GM12873 (cell line): ENCODE results near the gene SLC66A1.

Experiments used
- TF ChIP-seq, protein P1 (sequence below): IDR thresholded peaks from 2 replicates; pipeline ENCODE4 v1.5.1; 2012; ENCODE audit warnings: low read depth, mild to moderate bottlenecking, moderate library complexity, low read length, control low read depth; ENCODE audit not compliant: insufficient read depth; ENCODE audit errors: missing control alignments

The SLC66A1 gene

DNA sequence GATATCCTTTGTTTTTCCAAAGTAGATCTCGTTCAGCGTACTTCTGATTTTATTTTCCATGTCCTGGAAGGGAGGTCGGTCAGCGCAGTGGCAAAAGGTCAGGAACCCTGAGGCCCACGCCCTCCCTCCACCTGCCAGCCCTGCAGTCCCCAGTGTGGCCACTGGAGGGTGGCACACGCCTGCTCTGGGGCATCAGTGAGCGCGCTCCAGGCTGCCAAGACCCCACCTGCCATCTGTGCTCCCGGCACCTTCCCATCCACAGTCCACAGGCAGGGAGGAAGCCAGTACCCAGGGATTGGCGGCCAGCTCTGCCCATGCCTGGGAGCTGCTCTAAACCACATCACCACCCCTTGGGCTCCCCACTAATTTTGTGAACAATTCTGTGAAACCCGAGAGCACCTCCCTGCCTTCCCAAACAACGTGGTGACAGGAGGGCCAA is 32.3 kb downstream of the SLC66A1 start:
- TF ChIP-seq, protein P1, sequence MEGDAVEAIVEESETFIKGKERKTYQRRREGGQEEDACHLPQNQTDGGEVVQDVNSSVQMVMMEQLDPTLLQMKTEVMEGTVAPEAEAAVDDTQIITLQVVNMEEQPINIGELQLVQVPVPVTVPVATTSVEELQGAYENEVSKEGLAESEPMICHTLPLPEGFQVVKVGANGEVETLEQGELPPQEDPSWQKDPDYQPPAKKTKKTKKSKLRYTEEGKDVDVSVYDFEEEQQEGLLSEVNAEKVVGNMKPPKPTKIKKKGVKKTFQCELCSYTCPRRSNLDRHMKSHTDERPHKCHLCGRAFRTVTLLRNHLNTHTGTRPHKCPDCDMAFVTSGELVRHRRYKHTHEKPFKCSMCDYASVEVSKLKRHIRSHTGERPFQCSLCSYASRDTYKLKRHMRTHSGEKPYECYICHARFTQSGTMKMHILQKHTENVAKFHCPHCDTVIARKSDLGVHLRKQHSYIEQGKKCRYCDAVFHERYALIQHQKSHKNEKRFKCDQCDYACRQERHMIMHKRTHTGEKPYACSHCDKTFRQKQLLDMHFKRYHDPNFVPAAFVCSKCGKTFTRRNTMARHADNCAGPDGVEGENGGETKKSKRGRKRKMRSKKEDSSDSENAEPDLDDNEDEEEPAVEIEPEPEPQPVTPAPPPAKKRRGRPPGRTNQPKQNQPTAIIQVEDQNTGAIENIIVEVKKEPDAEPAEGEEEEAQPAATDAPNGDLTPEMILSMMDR = peak; percentile 89

DNA sequence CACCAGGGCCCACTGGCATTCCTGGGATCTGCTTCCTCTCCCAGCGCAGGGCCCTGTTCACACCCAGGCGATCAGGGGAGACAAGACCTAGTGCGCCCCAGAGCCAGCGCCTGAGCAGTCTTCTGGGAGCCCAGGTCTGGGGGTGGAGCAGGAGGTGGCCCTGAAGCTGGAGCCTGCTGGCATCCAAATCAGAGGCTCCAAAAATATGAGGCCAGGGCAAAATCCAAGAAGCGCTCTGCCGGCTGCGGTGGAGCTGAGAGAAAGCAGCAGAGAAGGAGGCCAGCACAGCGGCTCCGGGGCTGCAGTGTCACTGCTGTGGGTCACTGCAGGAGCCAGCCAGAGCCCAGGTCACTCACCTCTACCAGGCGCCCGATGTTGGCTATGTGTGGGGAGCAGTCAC is 32.7 kb downstream of the SLC66A1 start:
- TF ChIP-seq, protein P1 = no peak

DNA sequence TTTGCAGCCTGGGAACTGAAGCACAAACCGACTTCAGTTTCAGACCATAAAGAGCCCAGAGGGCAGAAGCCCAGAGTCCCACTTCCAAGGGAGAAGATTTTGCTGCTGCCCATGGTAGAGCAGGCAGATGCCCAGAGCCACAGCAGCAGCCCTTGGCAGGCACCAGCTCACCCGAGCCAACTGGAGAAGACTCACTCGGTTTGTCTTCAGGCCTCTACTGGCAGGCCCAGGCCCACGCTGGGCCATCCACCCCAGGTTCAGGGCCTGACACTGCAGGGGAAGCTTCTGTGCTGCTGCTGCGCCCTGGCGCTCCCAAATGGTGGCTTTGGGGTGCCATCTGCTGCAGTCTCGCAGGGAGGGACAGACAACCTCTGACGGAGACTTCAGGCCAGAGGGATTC is 33.3 kb downstream of the SLC66A1 start:
- TF ChIP-seq, protein P1 = no peak

DNA sequence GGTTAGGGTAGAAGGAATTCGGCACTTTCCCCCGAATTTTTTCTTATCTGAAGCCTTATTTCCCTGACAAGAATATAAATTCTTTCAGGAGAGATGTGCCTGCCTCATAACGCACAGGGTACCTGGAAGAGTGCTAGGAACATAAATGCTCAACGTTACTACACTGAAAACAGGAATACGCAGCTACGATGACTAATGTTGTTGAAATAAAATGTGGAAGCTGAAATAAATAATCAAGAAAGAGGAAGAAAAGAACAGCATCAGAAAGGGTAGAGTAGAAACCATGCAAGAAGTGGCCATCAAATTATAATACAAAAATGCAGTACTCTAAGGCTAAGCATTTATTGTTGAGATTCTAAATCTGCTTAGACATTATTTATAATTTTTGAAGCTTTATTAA is 33.9 kb downstream of the SLC66A1 start:
- TF ChIP-seq, protein P1 = no peak

DNA sequence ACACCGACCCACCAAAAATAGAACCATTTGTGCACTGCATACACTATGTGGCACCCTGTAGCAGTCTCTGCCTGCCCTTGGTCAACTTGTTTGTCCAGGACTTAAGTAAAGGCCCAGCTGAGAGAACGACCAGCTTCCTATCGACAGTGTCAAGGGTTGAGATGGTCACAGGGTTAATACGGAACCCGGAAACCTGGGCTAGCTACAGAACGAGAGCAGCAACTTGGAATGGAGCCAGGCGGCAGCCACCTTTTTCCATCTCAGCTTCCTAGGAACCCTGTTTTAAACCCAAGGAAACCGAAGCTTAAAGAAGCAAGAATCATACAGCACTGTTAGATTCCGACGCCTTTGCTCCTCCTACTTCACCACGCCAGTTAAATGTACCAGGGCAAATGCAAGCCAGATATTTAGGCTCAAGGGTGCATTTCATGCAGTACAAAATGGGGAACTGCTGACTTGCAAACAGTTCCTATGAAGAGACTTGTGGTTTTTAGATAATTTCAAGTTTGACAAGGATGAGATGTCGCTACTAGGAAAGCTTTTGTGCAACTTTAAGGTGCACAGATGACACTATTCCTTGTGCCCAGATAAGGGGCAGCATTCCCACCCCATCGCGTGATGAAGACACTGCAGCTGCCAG is 35.5 kb downstream of the SLC66A1 start:
- TF ChIP-seq, protein P1 = no peak

DNA sequence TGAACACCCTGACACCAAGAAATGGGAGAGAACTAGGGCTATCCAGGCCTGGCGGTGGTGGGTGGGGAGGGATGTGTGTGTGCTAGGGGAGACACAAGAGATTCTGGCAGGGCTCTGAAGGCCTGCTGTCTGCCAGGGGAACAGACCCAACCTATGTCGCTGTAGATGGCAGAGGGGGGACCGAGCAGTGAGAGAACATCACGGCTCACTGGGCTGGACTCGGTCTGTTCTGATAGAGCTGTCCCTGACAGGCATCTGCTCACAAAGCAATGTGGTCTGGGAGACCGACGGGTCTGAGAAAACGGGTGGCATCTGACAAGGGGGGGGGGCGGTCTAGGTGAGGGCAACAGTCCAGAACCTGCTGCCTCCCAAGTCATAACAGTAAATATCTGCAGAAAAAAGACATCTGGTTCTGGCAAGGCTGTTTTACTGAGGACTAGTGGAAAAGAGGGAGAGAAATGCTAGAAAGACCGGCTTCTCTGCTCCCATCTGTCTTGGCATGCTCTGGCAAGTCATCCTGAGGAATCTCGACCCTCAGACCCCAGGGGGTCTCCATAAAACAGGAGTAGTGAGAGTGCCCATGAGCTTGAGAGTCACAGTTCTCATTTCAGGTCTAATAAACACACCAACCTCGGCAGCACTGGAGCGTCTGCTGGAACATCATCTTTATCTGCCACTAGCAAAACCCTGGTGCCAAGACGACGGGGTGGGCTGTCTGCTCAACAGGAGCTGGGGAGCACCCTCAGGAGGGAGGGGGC is 36.5 kb downstream of the SLC66A1 start:
- TF ChIP-seq, protein P1 = no peak

DNA sequence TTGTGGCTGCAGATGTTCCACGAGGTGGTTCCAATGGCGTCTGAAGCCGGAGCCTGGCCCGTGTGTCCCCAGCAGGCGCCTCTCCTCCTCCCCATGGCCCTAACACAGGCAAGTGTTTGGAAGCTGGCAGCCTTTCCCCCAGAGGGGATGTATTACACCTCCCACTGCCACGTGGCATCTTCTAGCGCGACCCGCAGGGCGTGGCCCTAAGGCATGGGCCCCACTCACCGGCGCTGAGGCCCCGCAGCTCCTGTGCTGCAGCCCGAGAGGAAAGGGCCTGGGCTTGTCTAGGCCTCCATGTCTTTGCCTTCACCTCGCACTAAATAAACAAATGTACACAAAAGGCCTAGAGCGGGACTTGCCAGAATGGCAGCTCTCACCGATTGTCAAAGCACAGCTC is 37.9 kb downstream of the SLC66A1 start:
- TF ChIP-seq, protein P1 = no peak
